HL-60/S4 treated with retinoic acid at 250 ng/mL for 4 days and 3 days (cell line): ENCODE data around the gene PAQR7.

ENCODE experiments used
- in situ Hi-C: fragments of 300-500 bp; cut with MboI; formaldehyde crosslinking; loops from 2 replicates; pipeline ENCODE4 v1.7.0; 2022; ENCODE audit warnings: low sequenced_read_pairs

Gene PAQR7

GRCh38 chr1:25903986-25904385 lies 28.5 kb upstream of the PAQR7 start:
- in situ Hi-C loops: no loop called here

- in situ Hi-C loops: no loop called here
Observed at GRCh38 chr1:25902462-25902861, 27.0 kb upstream of the PAQR7 start.

- in situ Hi-C loops: no loop called here
Observed at GRCh38 chr1:25900219-25900618, 24.7 kb upstream of the PAQR7 start.

- in situ Hi-C loops: loop anchor here (10.0 to 25.0 kb wide), 3 partner anchors 95 to 238 kb away; partner anchors contain the start of genes EXTL1 and PAFAH2
Observed at GRCh38 chr1:25899792-25900191, 24.3 kb upstream of the PAQR7 start.

GRCh38 chr1:25898223-25899015 lies 22.9 kb upstream of the PAQR7 start:
- in situ Hi-C loops: loop anchor here (10.0 to 25.0 kb wide), 3 partner anchors 96 to 239 kb away; partner anchors contain the start of genes EXTL1 and PAFAH2

GRCh38 chr1:25897754-25898153 lies 22.2 kb upstream of the PAQR7 start:
- in situ Hi-C loops: loop anchor here (10.0 to 25.0 kb wide), 3 partner anchors 97 to 240 kb away; partner anchors contain the start of genes EXTL1 and PAFAH2

GRCh38 chr1:25896266-25896665 lies 20.8 kb upstream of the PAQR7 start:
- in situ Hi-C loops: loop anchor here (10.0 to 25.0 kb wide), 3 partner anchors 99 to 241 kb away; partner anchors contain the start of genes EXTL1 and PAFAH2

GRCh38 chr1:25895365-25895990 lies 20.0 kb upstream of the PAQR7 start:
- in situ Hi-C loops: loop anchor here (10.0 to 25.0 kb wide), 3 partner anchors 99 to 242 kb away; partner anchors contain the start of genes EXTL1 and PAFAH2

- in situ Hi-C loops: loop anchor here (10.0 to 25.0 kb wide), 3 partner anchors 102 to 244 kb away; partner anchors contain the start of genes EXTL1 and PAFAH2
Observed at GRCh38 chr1:25893116-25893515, 17.6 kb upstream of the PAQR7 start.

- in situ Hi-C loops: loop anchor here (10.0 to 25.0 kb wide), 3 partner anchors 103 to 246 kb away; partner anchors contain the start of genes EXTL1 and PAFAH2
Observed at GRCh38 chr1:25891606-25892005, 16.1 kb upstream of the PAQR7 start.

GRCh38 chr1:25890239-25891034 lies 14.9 kb upstream of the PAQR7 start:
- in situ Hi-C loops: loop anchor here (10.0 to 25.0 kb wide), 3 partner anchors 104 to 247 kb away; partner anchors contain the start of genes EXTL1 and PAFAH2

GRCh38 chr1:25889470-25889869 lies 14.0 kb upstream of the PAQR7 start:
- in situ Hi-C loops: loop anchor here (25.0 kb wide), 1 partner anchor 248 kb away; no protein-coding TSS in a partner anchor

GRCh38 chr1:25888426-25888987 lies 13.0 kb upstream of the PAQR7 start:
- in situ Hi-C loops: loop anchor here (25.0 kb wide), 1 partner anchor 249 kb away; no protein-coding TSS in a partner anchor

GRCh38 chr1:25885602-25886001 lies 10.1 kb upstream of the PAQR7 start:
- in situ Hi-C loops: loop anchor here (25.0 kb wide), 1 partner anchor 252 kb away; no protein-coding TSS in a partner anchor

- in situ Hi-C loops: loop anchor here (25.0 kb wide), 1 partner anchor 256 kb away; no protein-coding TSS in a partner anchor
Observed at GRCh38 chr1:25881266-25881665, 5.8 kb upstream of the PAQR7 start.

- in situ Hi-C loops: loop anchor here (25.0 kb wide), 1 partner anchor 257 kb away; no protein-coding TSS in a partner anchor
Observed at GRCh38 chr1:25880518-25880917, 5.0 kb upstream of the PAQR7 start.

GRCh38 chr1:25879675-25880074 lies 4.2 kb upstream of the PAQR7 start:
- in situ Hi-C loops: loop anchor here (25.0 kb wide), 1 partner anchor 258 kb away; no protein-coding TSS in a partner anchor

- in situ Hi-C loops: loop anchor here (25.0 kb wide), 1 partner anchor 259 kb away; no protein-coding TSS in a partner anchor
Observed at GRCh38 chr1:25878690-25879089, 3.2 kb upstream of the PAQR7 start.

- in situ Hi-C loops: loop anchor here (25.0 kb wide), 1 partner anchor 260 kb away; no protein-coding TSS in a partner anchor
Observed at GRCh38 chr1:25877155-25877554, 1.6 kb upstream of the PAQR7 start.

- in situ Hi-C loops: loop anchor here (25.0 kb wide), 1 partner anchor 261 kb away; no protein-coding TSS in a partner anchor
Observed at GRCh38 chr1:25876693-25877077, 1.2 kb upstream of the PAQR7 start.
